DOHH2 (cell line): ENCODE measurements around the gene DIS3L2.

Experiments used
- CTCF ChIP-seq: fragments of 200-600 bp; sonication (generic); IDR thresholded peaks from one replicate; pipeline ENCODE4 v1.5.1; 2014; ENCODE audit warnings: antibody characterized with exemption, mild to moderate bottlenecking, low read depth, low read length; ENCODE audit not compliant: poor library complexity, severe bottlenecking
- EZH2phosphoT487 ChIP-seq: fragments of 200-600 bp; sonication (generic); IDR thresholded peaks from 2 replicates; pipeline ENCODE4 v1.6.1; 2017; ENCODE audit warnings: borderline replicate concordance, mild to moderate bottlenecking, antibody characterized with exemption, low read length, moderate library complexity, mixed read lengths

- TF ChIP-seq CTCF (no peak), EZH2phosphoT487 (no peak)
These were observed 99.8 kb downstream of the DIS3L2 start for GRCh38 chr2:232061265-232061664.
